ENCODE measurements around the gene EZR.

EZR gene

DNA sequence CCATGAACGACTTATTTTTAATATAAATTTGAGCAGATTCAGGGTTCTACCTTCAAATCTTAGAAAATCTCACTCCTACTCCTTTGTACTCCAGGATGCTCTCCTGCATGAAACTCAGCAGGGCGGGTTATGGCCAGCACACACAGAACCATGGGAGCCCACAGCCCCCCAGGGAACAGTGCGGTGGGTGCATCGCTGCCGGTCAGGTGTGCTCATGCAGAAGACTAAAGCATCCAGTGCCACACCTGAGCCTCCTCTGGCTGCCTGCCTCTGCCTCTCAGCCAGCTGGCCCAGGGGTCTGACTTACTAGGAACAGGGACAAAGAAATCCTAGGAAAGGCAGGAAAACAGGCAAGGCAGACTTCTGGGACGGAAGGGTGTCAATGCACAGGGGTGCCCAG is 31.8 kb downstream of the EZR start:
- ChIA-PET CTCF (no interaction called here), POLR2A (no interaction called here)
- no peaks in the 10 kb centered on the region for H3K9me3 ChIP-seq (ENCODE audit: control insufficient read depth, insufficient read depth, low read depth, low read length)
- TF ChIP-seq ZSCAN23 (tag by site-specific recombination; IDR thresholded peaks at IDR 0.05), result no peak
- TF ChIP-seq, protein P1, sequence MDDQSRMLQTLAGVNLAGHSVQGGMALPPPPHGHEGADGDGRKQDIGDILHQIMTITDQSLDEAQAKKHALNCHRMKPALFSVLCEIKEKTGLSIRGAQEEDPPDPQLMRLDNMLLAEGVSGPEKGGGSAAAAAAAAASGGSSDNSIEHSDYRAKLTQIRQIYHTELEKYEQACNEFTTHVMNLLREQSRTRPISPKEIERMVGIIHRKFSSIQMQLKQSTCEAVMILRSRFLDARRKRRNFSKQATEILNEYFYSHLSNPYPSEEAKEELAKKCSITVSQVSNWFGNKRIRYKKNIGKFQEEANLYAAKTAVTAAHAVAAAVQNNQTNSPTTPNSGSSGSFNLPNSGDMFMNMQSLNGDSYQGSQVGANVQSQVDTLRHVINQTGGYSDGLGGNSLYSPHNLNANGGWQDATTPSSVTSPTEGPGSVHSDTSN (CRISPR knock-in tag; IDR thresholded peaks at IDR 0.05), result no peak
- no peak for TF ChIP-seq PRDM1 (tag by site-specific recombination; IDR thresholded peaks at IDR 0.05)
- TF ChIP-seq ZNF707 (tag by site-specific recombination; IDR thresholded peaks at IDR 0.05), result no peak
- no peak for TF ChIP-seq ZFP37 (tag by site-specific recombination; IDR thresholded peaks at IDR 0.05)
- TF ChIP-seq ZNF112 (tag by site-specific recombination; IDR thresholded peaks at IDR 0.05), result no peak
- TF ChIP-seq ZNF16 (tag by site-specific recombination; IDR thresholded peaks at IDR 0.05; ENCODE audit: low read depth), result no peak
- no peak for TF ChIP-seq TRIM28 (IDR thresholded peaks at IDR 0.05; ENCODE audit: borderline replicate concordance, low read length)
- TF ChIP-seq KLF8 (tag by site-specific recombination; IDR thresholded peaks at IDR 0.05), result no peak
- TF ChIP-seq, protein P2, sequence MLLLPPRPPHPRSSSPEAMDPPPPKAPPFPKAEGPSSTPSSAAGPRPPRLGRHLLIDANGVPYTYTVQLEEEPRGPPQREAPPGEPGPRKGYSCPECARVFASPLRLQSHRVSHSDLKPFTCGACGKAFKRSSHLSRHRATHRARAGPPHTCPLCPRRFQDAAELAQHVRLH (tag by site-specific recombination; IDR thresholded peaks at IDR 0.05), result no peak
- TF ChIP-seq ZNF624 (tag by site-specific recombination; IDR thresholded peaks at IDR 0.05), result no peak
- no peak for TF ChIP-seq ZNF175 (tag by site-specific recombination; IDR thresholded peaks at IDR 0.05)
- no peak for TF ChIP-seq ZNF221 (tag by site-specific recombination; IDR thresholded peaks at IDR 0.05; ENCODE audit: borderline replicate concordance)
- no peak for TF ChIP-seq SCRT1 (tag by site-specific recombination; IDR thresholded peaks at IDR 0.05; ENCODE audit: borderline replicate concordance)
- TF ChIP-seq SP2 (tag by site-specific recombination; IDR thresholded peaks at IDR 0.05), result no peak
- H3K4me1 ChIP-seq (ENCODE audit: control insufficient read depth, insufficient read depth, low read length), result no peaks in the 10 kb centered on the region
- peaks cover 38 to 71% of the 10 kb centered on the region in 2 experiments for H3K36me3 ChIP-seq (ENCODE audit: control insufficient read depth in 2 of 2, insufficient read depth in 1 of 2, low read length in 2 of 2)
- H3K4me3 ChIP-seq (ENCODE audit: low read depth, low read length), result no peak overlapping the region
- no peak overlapping the region for H3K27ac ChIP-seq (ENCODE audit: extremely low read depth, low read depth, low read length)

DNA sequence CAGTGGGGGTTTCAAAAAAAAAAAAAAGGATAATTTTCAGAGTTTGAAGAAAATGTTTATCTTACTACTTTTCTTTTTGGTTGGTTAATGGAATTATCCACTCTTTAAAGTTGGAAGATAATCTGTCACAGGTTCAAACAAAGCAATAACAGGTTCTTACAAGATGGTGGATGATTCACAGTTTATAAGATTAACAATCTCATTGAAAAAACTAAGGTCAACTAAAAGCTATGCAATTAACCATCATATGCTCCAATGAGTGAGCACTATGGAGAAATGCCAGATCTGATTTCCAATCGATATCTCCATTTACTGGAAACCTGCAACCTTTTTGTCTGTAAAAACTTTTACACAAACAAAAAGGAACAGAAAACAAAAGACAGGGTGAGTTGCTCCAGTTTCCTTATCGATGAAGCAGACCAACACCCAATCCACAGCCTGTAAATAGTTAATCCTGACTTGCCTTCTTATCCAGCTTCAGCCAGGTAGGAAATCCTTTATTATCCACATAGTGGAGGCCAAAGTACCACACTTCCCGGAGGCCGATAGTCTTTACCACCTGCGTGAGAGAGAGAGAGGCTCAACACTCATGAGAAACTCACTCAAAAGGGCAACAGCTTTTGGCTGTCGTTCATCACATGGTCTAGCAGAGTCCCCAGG is 32.4 kb downstream of the EZR start:
- no peaks in the 10 kb centered on the region for H3K4me1 ChIP-seq (ENCODE audit: control insufficient read depth, insufficient read depth, low read length)
- no peak overlapping the region for H3K27ac ChIP-seq (ENCODE audit: extremely low read depth, low read depth, low read length)
- ChIA-PET POLR2A (no interaction called here), CTCF (interaction anchor here (0.7 to 1.6 kb wide), 4 partner anchors 68 to 846 kb away, joined by 3 to 5 read pairs (median 3); no protein-coding TSS in a partner anchor)
- TF ChIP-seq ZNF560 (tag by site-specific recombination; IDR thresholded peaks at IDR 0.05; ENCODE audit: borderline replicate concordance) (no peak), ZNF621 (tag by site-specific recombination; IDR thresholded peaks at IDR 0.05) (no peak), ZNF354C (tag by site-specific recombination; IDR thresholded peaks at IDR 0.05; ENCODE audit: borderline replicate concordance, low read depth) (no peak), TRIM28 (IDR thresholded peaks at IDR 0.05; ENCODE audit: borderline replicate concordance, low read length) (no peak), ZNF112 (tag by site-specific recombination; IDR thresholded peaks at IDR 0.05) (no peak), ZNF404 (tag by site-specific recombination; IDR thresholded peaks at IDR 0.05) (no peak), ZNF223 (tag by site-specific recombination; IDR thresholded peaks at IDR 0.05) (no peak), ZNF521 (tag by site-specific recombination; IDR thresholded peaks at IDR 0.05) (no peak), ZNF16 (tag by site-specific recombination; IDR thresholded peaks at IDR 0.05; ENCODE audit: low read depth) (no peak), ZNF626 (tag by site-specific recombination; IDR thresholded peaks at IDR 0.05) (no peak), ZNF350 (tag by site-specific recombination; IDR thresholded peaks at IDR 0.05) (no peak), ZXDB (tag by site-specific recombination; IDR thresholded peaks at IDR 0.05) (no peak), SETDB1 (IDR thresholded peaks at IDR 0.05; ENCODE audit: insufficient read length, low read length) (no peak), ZNF426 (tag by site-specific recombination; IDR thresholded peaks at IDR 0.05) (no peak), ZNF549 (tag by site-specific recombination; IDR thresholded peaks at IDR 0.05) (no peak), GLIS2 (tag by site-specific recombination; IDR thresholded peaks at IDR 0.05) (no peak), HOXD13 (CRISPR knock-in tag; IDR thresholded peaks at IDR 0.05; ENCODE audit: borderline replicate concordance) (no peak), ZFP37 (tag by site-specific recombination; IDR thresholded peaks at IDR 0.05) (no peak)
- TF ChIP-seq, protein P2 (tag by site-specific recombination; IDR thresholded peaks at IDR 0.05), result no peak
- TF ChIP-seq, protein P3, sequence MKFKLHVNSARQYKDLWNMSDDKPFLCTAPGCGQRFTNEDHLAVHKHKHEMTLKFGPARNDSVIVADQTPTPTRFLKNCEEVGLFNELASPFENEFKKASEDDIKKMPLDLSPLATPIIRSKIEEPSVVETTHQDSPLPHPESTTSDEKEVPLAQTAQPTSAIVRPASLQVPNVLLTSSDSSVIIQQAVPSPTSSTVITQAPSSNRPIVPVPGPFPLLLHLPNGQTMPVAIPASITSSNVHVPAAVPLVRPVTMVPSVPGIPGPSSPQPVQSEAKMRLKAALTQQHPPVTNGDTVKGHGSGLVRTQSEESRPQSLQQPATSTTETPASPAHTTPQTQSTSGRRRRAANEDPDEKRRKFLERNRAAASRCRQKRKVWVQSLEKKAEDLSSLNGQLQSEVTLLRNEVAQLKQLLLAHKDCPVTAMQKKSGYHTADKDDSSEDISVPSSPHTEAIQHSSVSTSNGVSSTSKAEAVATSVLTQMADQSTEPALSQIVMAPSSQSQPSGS (tag by site-specific recombination; IDR thresholded peaks at IDR 0.05; ENCODE audit: low read depth), result no peak
- no peaks in the 10 kb centered on the region for H3K9me3 ChIP-seq (ENCODE audit: control insufficient read depth, insufficient read depth, low read depth, low read length)
- no peak overlapping the region for H3K4me3 ChIP-seq (ENCODE audit: low read depth, low read length)
- peaks cover 42 to 78% of the 10 kb centered on the region in 2 experiments for H3K36me3 ChIP-seq (ENCODE audit: control insufficient read depth in 2 of 2, insufficient read depth in 1 of 2, low read length in 2 of 2)

Measured in HEK293 (cell line).